ENCODE results near the gene ZP1. TPM values are rescaled to one million over a fixed set of nuclear protein-coding genes. Genes with fewer than 3 reads are reported as not detected.
A peak's percentile ranks its signal among the peaks of the same experiment; 100 is the strongest.

The ZP1 gene
- total and polyA plus RNA-seq, 8 donors, result 0.11 TPM; not detected in 7

GRCh38 chr11:60825790-60826189, 41.6 kb upstream of the ZP1 start:
- ATAC-seq, result no peak
- intact Hi-C loops (cut with DNase I), result no loop called here
- no peak for DNase-seq
- Histone ChIP-seq H3K9me3 (no peaks in the 10 kb centered on the region), H3K27ac (no peak overlapping the region), H3K4me1 (no peaks in the 10 kb centered on the region), H3K4me3 (no peak overlapping the region), H3K27me3 (peaks cover 13 to 77% of the 10 kb centered on the region in 2 donors), H3K36me3 (no peaks in the 10 kb centered on the region)
- no peak for TF ChIP-seq CTCF (IDR thresholded peaks at IDR 0.05)

- Histone ChIP-seq H3K27ac (no peak overlapping the region), H3K4me1 (peaks cover 0 to 8% of the 10 kb centered on the region in 2 donors), H3K27me3 (peaks cover 9 to 86% of the 10 kb centered on the region in 2 donors), H3K4me3 (no peak overlapping the region), H3K36me3 (no peaks in the 10 kb centered on the region), H3K9me3 (no peaks in the 10 kb centered on the region)
- intact Hi-C loops (cut with DNase I), result loop anchor here in 1 of 2 donors (10.0 kb wide), 1 partner anchor 354 kb away; no protein-coding TSS in a partner anchor
- no peak for TF ChIP-seq CTCF (IDR thresholded peaks at IDR 0.05)
- no peak for DNase-seq
- no peak for ATAC-seq
Measured at GRCh38 chr11:60830478-60831142, 36.7 kb upstream of the ZP1 start.

- DNase-seq (peak; percentile 53 to 93 (median 81)), ATAC-seq (peak; percentile 97)
- Histone ChIP-seq H3K36me3 (no peaks in the 10 kb centered on the region), H3K4me1 (peaks cover 0 to 13% of the 10 kb centered on the region in 2 donors), H3K27me3 (peaks cover 11 to 86% of the 10 kb centered on the region in 2 donors), H3K27ac (no peak overlapping the region), H3K9me3 (no peaks in the 10 kb centered on the region), H3K4me3 (no peak overlapping the region)
- TF ChIP-seq CTCF (IDR thresholded peaks at IDR 0.05), result peak; percentile 92 to 96
- intact Hi-C loops (cut with DNase I), result loop anchor here in 1 of 2 donors (10.0 kb wide), 1 partner anchor 354 kb away; no protein-coding TSS in a partner anchor
Measured at GRCh38 chr11:60831143-60831500, 36.2 kb upstream of the ZP1 start.

GRCh38 chr11:60831501-60832079, 35.8 kb upstream of the ZP1 start:
- Histone ChIP-seq H3K36me3 (no peaks in the 10 kb centered on the region), H3K27ac (no peak overlapping the region), H3K9me3 (no peaks in the 10 kb centered on the region), H3K27me3 (peaks cover 11 to 83% of the 10 kb centered on the region in 2 donors), H3K4me3 (no peak overlapping the region), H3K4me1 (peaks cover 0 to 14% of the 10 kb centered on the region in 2 donors)
- ATAC-seq, result no peak
- no peak for TF ChIP-seq CTCF (IDR thresholded peaks at IDR 0.05)
- intact Hi-C loops (cut with DNase I), result loop anchor here in 1 of 2 donors (10.0 kb wide), 1 partner anchor 353 kb away; no protein-coding TSS in a partner anchor
- DNase-seq, result no peak

GRCh38 chr11:60834742-60835533, 32.4 kb upstream of the ZP1 start:
- intact Hi-C loops (cut with DNase I), result loop anchor here in 1 of 2 donors (5.0 to 10.0 kb wide), 2 partner anchors 62 to 350 kb away; no protein-coding TSS in a partner anchor
- no peak for DNase-seq
- Histone ChIP-seq H3K4me3 (no peak overlapping the region), H3K27me3 (peaks cover 5 to 56% of the 10 kb centered on the region in 2 donors), H3K27ac (no peak overlapping the region), H3K9me3 (no peaks in the 10 kb centered on the region), H3K4me1 (peaks cover 0 to 14% of the 10 kb centered on the region in 2 donors), H3K36me3 (no peaks in the 10 kb centered on the region)
- no peak for ATAC-seq
- no peak for TF ChIP-seq CTCF (IDR thresholded peaks at IDR 0.05)

Data from left lung (tissue), 10 donors.